Measurements from ENCODE around the gene KCTD3.

KCTD3 gene

DNA sequence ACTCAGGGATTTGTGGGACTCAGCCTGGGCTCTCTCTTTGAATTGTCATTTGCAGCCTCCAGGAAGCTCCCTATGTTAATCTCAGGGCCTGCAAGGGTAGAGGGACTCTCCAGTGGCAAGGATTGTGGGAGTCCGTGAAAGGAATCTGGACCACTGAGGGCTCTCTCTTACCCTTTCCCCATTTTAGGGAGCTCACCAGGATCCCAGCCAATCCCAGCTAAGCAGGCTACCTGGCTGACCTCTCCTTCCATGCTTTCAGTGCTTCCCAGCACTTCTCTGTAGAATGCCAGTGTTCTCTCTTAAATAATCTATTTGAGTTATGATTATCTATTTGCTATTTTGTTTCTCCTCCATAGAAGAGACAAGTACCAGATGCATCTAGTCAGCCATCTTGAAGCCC lies 9.6 kb upstream of the KCTD3 start:
- no peak for DNase-seq

DNA sequence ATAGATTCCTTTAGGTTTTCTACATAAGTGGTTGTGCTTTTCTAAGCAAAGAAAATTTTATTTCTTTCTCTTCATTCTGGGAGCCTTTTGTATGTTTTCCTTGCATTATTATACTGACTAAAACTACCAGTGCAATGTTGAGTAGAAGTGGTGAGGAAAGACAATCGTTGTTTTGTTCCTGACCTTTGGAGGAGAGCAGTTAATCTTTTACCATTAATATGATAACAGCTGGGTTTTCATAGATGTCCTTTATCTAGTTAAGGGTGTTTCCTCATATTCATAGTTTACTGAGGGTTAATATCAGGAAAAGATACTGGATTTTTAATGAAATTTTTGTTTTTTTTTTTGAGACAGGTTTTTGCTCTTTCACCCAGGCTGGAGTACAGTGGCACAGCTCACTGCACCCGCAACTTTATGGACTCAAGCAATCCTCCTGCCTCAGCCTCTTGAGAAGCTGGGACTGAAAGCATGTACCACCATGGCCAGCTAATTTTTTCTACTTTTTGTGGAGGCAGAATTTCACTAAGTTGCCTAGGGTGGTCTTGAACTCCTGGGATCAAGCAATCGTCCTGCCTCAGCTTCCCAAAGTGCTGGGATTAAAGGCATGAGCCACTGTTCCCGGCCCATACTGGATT lies 9.0 kb upstream of the KCTD3 start:
- no peak for DNase-seq

DNA sequence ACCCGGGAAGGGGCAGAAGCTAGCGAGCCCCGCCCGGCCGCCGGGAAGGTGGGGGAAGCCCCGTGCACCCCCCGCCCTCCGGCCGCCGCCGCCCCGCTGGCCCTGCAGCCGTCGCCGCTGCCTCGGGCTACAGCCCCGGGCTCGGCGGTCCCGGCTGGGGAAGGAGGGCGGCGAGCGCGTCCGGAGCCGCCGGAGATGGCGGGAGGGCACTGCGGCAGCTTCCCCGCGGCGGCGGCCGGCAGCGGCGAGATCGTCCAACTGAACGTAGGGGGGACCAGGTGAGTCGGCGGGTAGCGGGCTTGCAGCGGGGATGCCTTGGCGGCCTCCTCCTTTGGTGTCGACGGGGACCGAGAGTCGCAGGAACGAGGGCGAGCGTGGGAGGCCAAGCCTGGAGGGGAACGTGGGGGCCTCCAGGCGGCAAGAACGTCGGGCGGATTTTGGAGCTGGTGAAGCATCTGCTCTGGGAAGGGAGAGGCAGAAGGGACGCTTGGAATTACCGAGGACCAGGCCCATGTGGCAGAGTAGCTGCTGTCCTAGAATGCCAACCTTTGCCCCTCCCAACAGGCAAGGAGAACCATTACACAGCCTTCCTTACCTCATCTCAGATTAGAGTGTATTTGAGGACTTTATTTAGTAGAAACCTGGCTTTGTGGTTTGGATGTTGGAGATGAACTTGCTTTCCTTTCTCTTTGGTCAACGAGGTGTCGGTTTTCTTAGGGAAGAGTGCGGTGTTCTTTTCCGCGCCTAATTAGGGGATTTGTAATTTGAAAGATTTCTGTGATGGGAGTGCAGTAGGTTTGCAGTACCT lies 591 bp downstream of the KCTD3 start:
- DNase-seq: peak; percentile 4

DNA sequence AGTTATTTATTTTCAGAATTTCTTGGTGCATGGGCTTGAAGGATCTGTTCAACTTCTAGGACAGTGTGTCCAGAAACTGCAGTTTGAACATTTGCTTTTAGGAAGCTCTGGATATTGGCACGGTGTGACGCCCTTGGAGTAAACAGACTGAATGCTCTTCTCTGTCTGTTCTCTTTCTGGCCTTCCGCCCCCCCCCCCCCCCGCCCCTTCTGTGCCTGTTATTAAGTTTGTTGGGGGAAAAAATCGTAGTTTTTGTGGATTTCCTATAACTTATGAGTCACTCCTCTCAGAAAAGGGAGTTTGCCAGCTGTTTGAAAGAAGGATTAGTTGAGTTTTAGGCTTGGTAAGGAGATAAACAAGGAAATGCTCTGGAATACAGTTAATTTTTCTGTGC lies 1.2 kb downstream of the KCTD3 start:
- DNase-seq: no peak

DNA sequence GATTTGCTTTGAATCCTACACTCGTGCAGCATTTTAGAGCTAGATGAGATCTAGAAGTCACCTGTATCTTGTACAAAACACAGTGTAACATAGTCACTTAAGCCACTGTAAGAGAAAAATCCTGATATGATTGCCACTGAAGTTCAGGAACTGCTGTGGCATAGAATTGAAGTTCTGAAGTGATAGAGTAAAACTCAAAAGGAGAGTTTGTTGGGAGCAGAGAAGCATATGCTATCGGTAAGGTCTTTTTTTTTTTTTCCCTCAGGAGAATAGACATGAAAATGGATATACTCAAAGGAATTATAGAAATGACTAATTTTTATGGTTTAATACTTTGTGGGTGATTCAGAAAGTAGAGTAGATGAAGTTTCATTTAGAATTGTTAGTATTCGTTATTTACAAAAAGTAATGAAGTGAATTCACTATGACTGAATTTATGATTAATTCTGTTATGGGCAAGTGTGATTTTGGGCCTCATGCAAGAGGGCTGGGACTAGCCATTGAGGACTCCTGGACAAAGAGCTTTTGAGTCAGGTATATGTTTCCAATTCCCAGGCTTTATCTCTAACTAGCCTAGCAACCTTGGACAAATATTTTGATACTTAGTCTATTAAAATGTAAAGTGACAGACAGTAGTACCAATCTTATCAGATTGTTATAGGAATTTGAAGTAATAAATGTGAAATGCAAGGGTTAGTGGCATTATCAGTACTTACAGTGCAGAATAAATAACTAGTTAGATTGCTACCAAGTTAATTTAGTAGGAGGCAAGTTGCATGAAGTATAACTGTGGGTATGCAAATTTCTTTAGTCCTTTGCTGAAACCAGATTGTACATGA lies 3.1 kb downstream of the KCTD3 start:
- no peak for DNase-seq

DNA sequence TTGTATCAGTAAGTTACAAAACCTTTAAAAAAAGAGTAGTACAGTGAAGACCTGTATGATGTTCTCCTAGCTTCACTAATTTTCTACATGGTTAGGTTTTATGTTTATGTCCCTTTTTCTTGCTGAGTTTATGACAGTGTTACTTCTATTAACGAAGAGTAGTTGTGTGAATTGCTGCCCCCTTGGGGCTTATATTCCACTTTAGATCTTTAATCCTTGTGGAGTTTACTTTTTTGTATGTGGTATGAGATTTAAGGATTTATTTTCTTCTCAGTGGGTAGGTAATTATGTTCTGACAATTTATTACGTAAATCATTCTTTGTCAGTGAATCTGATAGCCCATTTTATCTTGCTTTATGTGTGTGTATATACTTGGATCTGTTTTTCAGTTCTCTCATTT lies 14.8 kb downstream of the KCTD3 start:
- no peak for DNase-seq

DNA sequence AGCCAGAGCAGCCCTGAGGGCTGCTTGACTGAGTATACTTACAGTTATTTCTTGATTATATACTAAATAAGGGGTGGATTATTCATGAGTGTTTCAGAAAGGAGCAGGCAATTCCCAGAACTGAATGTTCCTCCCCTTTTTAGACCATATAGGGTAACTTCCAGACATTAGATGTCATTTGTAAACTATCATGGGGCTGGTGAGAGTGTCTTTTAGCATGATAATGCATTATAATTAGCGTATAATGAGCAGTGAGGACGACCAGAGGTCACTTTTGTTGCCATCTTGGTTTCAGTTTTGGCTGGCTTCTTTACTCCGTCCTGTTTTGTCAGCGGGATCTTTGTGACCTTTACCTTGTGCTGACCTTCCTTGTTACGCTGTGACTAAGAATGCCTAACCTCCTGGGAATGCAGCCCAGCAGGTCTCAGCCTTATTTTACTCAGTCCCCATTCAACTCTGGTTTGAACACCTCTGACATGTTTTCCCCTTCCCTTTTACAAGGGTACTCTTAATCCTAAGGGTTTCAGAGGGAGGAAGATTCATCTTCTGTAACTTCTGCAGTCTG lies 16.2 kb downstream of the KCTD3 start:
- DNase-seq: no peak

DNA sequence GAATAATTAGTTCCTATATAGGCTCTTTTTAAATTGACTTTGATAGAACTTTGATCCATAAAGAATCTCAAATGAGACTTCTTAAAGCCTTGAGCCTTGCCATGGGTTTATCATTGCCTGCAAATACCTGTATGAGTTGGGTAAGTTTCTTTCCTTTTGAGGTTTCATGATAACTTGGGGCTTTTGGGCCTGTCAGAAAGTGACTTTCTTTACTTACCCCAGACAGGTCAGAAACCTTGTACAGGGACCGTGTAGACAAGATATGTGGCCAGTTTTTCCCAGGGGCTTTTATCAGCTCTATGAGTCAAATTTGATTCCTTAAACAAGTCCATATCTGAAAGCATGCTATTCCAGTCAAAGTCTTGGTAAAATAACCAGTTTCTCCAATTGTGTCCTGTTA lies 17.3 kb downstream of the KCTD3 start:
- no peak for DNase-seq

DNA sequence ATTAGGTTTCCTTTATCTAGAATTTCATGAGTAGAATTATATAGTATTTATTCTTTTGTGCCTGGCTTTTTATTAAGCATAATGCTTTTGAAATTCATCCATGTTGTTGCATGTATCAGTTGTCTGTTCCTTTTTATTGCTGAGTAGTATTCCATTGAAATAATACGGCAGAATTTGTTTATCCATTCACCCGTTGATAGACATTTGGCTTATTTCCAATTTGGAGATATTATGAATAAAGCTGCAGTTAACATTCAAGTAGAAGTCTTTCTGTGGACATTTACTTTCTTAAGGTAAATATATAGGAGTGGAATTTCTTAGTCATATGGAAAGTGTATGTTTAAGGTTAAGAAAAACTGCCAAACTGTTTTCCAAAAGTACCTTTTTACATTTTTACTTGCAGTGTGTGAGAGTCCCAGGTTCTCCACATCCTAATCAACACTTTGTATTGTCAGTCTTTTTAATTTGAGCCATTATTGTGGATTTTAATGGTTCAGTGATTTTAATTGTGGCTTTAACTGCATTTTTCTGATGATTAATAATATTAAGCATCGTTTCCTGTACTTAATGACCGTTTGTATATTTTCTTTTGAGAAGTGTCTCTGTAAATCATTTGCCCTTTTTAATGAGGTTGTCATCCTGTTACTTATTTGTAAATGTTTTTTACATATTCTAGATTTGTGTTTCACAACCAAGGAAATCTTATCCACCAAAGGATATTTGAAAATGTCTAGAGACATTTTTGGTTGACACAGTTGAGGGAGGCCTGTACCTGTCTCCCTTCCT lies 22.7 kb downstream of the KCTD3 start:
- DNase-seq: no peak

DNA sequence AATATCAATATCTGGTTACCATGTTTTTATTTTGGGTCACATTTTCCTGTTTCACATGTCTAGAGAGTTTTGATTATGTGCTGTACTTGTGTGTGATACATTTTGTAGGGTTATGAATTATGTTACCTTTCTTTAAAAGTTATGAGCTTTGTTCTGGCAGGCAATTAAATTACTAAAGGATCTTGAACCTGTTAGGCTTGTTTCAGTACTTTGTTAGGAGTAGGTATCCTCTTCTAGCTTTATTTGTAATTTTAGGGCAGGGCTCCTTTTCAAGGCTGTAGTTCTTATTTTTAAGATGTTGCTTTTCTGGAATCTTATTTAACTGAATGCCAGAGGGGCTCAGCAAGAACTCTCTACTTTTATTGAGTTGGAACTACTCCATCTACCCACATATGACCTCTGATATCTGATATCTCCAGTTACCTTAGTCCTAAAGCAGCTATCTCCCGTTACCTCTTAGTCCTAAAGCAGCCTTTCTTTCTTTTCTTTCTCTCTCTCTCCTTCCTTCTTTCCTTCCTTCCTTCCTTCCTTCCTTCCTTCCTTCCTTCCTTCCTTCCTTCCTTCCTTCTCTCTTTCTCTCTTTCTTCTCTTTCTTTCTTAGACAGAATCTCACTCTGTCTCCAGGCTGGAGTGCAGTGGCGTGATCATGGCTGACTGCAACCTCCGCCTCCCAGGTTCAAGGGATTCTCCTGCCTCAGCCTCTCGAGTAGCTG lies 23.8 kb downstream of the KCTD3 start:
- DNase-seq: no peak

DNA sequence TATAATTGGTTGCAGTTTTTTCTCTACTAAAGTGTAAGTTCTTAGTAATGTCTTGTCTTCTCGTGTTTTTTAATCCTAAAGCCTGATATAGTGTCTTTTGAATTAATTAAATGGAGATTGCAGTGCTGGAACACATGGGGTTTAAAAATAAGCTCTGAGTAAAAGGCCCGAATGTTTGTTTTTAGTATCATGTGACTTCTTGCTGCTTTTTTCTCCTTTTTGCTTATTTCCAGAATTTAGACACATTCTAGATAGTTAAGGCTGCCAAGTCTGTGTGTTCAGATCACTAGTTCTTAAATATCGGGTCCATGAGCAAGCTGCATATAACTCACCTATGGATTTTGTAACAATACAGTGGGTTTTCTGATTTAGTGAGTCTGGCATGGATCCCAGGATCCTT lies 27.5 kb downstream of the KCTD3 start:
- no peak for DNase-seq

DNA sequence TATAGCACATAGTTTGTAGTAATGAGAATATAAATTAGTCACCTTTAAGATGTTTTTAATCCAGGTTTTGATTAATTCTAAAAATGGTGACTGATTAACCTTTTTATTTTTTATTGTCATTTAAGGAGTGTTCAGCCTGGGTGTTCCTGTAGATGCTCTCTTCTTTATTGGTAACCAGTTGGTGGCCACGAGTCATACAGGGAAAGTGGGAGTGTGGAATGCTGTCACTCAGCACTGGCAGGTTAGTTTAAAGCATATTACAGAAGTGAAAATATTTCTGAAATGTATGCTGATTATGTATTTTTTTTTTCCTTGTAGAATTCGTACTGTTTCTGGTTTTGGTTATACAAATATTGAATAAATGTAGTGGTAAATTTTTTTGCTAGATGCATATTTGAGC lies 28.1 kb downstream of the KCTD3 start:
- DNase-seq: no peak

DNA sequence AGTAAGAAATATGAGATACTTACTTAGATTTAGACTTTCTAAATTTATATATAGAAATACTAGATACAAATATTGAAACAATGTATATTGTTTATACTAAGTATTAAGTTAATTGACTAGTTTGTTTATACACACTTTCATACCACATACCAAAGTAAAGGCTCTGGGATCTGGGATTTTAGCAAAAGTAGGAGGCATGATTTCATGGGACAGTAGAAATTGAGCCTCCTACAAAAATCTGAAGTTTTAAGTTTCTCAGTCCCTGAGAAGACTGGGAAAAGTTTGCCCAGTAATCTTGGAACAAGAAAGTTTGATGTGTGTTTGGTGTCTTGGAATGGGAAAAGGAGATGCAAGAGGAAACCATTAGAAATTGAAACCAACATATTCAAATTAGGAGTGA lies 30.9 kb downstream of the KCTD3 start:
- DNase-seq: no peak

DNA sequence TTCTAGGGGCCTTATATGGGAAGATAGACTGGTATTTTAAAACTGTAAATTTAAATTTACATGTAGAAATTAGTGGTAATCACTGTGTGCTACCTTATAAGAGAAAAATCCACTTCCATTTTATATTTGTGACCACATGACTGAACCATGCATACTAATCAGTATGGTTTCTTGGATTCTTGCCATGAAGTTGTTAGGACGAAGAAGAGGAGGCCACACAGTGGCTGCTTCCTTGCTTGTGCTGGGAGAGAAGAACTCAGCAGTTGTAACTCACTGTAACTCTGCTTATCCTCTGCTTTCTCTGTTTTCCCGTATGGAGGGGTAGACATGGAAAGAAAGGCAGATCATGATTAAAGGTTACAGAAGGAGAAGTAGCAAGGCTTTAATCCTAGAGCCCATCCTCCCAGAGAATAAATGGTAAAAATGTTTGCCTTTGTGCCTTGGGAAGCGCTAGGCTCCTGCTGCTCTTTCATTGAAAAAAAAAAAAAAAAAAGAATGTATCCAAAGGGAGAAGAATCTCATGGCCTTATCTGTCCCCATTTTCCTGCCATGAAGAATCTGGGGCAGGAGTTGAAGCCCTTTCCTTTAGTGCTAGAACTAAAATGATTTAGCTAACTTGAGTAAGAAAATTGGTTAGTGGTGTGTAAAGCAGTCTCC lies 32.4 kb downstream of the KCTD3 start:
- DNase-seq: no peak

DNA sequence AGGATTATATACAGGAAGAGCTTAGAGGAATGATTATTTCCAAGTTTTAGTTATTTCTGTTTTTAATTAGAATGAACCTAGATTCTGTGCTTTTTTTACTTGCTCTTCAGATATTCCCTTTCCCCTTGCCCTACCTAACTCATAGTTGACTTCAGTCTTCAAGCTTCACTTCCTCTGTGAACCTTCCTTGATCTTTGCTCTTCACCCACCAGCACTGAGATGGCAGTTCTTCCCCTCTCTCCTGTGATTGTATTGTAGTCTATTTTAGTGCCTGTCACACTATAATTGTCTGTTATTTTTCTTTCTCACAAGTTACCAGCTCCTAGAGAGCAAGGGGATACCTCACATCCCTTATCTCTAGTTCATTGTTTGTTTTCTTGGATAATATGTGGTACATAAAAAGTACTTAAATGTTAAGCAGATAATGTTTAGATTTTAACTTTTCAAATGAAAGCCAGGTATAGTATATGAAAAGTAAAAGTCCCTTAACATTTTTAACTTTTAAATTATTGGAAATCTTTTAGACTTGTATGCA lies 33.2 kb downstream of the KCTD3 start:
- no peak for DNase-seq

DNA sequence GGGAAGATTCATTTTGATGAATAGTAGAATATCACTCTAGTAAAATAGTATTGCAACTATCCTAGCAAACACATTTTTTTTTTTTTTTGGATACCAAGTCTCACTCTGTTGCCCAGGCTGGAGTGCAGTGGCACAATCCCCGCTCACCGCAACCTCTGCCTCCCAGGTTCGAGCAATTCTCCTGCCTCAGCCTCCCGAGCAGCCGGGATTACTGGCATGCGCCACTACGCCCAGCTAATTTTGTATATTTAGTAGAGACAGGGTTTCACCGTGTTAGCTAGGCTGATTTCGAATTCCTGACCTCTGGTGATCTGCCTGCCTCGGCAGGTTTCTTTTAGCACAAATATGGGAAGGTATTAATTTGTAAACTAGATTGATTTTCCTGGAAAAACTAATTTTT lies 33.8 kb downstream of the KCTD3 start:
- DNase-seq: no peak

DNA sequence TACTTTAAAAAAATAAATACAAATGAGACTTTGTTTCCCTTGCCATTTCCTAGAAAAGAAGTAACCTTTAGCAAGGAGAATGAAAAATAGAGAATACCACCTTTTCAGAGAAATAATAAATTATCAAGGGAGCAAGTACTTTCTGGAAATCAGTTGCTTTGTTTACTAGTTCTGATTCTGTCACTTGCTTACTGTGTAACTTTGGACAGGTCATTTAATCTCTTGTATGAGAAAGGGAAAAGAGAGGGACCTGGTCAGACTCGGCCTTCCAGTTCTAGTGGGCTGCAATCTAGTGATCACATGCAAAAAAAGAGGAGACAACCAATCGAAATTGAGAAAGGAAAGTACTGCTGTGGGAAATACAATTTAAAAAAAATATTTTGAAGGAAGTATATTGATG lies 34.2 kb downstream of the KCTD3 start:
- no peak for DNase-seq

DNA sequence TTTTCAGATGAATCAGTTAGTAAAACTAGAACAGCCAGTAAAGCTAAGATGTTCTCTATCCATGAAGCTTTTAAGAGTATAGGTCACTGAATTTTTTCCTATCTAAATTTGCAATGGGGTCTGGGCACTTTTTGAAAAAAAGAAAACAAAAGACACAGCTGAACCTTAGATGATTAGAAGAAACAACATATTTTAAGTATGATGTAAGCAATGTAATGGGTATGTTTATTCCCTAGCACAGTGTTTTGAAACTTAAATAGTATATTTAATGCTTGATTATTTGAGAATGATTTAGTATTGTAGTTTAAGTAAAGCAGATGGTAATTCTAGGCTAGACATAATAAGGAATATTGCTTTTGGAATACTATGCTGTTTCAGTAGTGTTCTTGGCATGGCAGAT lies 36.2 kb downstream of the KCTD3 start:
- no peak for DNase-seq

DNA sequence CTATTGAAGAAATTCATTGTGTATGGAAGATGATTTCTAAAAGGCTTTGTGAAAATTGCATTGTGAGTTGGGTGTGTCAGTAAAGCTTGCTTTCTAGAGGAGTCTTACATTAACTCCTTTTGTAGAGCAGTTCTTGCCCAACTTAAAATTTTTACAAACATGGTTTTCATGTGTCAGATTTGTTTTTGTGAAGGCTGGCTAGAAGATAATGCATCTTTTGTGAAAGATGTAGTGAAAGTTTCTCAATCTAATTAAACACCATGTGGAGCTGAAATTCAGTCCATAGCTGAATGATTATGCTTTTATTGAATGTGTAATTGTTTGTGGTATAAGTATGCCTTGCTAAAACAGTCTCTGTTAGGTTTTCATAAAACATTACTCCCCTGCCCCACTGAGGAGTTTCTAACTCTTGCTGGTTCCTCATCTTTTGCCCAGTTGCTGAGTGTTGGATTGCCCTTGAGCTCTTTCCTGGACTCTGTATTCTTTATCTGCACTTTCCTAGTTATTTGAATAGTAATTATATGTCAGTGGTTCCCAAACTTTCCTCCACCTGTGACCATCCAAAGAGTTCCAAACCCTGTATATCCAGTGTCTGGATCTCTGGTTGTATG lies 38.0 kb downstream of the KCTD3 start:
- DNase-seq: no peak

DNA sequence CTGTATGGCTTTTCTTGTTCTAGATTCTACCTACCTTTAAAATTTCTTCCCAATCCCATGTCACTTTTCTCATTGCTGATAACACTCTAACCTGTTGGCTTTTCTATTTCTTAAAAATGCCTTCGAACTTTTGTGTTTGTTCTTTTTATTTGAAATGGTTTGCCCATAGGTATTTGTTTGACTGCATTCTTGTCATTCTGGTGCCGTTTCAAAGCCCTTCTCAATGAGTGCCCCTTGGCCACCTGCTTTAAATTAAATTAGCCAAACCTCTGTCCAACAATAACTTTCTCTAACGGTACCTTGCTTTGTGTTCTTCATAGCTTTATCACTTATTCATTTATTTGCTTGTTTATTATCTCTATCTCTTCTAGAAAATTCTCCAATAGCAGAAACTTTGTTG lies 38.9 kb downstream of the KCTD3 start:
- DNase-seq: no peak
